ENCODE results near the gene TMEM107.

Gene TMEM107

GRCh38 chr17:8138672-8139371 is 37.4 kb downstream of the TMEM107 start:
- DNase-seq (ENCODE audit: low read depth in 2 of 3, low spot score in 2 of 3) = peak in 2 of 3 experiments; percentile 95 to 100

GRCh38 chr17:8138374-8138671 is 37.9 kb downstream of the TMEM107 start:
- DNase-seq (ENCODE audit: low read depth in 2 of 3, low spot score in 2 of 3) = no peak

- no peak for DNase-seq (ENCODE audit: low read depth in 2 of 3, low spot score in 2 of 3)
Measured at GRCh38 chr17:8137645-8138373, 38.4 kb downstream of the TMEM107 start.

- DNase-seq (ENCODE audit: low read depth in 2 of 3, low spot score in 2 of 3) = no peak
Measured at GRCh38 chr17:8133941-8134340, 42.2 kb downstream of the TMEM107 start.

GRCh38 chr17:8133399-8133798 is 42.8 kb downstream of the TMEM107 start:
- DNase-seq (ENCODE audit: low read depth in 2 of 3, low spot score in 2 of 3) = no peak

GRCh38 chr17:8131844-8132441 is 44.2 kb downstream of the TMEM107 start:
- DNase-seq (ENCODE audit: low read depth in 2 of 3, low spot score in 2 of 3) = no peak

- DNase-seq (ENCODE audit: low read depth in 2 of 3, low spot score in 2 of 3) = no peak
Measured at GRCh38 chr17:8128125-8128784, 47.9 kb downstream of the TMEM107 start.

- peak in 1 of 3 experiments; percentile 40 for DNase-seq (ENCODE audit: low read depth in 2 of 3, low spot score in 2 of 3)
Measured at GRCh38 chr17:8126491-8127066, 49.6 kb downstream of the TMEM107 start.

- DNase-seq (ENCODE audit: low read depth in 2 of 3, low spot score in 2 of 3) = peak in 1 of 3 experiments; percentile 32
Measured at GRCh38 chr17:8125947-8126490, 50.2 kb downstream of the TMEM107 start.

GRCh38 chr17:8125154-8125946 is 50.8 kb downstream of the TMEM107 start:
- peak; percentile 82 to 100 (median 100) for DNase-seq (ENCODE audit: low read depth in 2 of 3, low spot score in 2 of 3)

- DNase-seq (ENCODE audit: low read depth in 2 of 3, low spot score in 2 of 3) = no peak
Measured at GRCh38 chr17:8124350-8125153, 51.6 kb downstream of the TMEM107 start.

GRCh38 chr17:8123695-8124349 is 52.4 kb downstream of the TMEM107 start, which contains the start of gene HES7:
Gene HES7 (minus strand): TSS chr17:8124106. CDS start chr17:8124084, 22 bp downstream.
- no peak for DNase-seq (ENCODE audit: low read depth in 2 of 3, low spot score in 2 of 3)

- DNase-seq (ENCODE audit: low read depth in 2 of 3, low spot score in 2 of 3) = no peak
Measured at GRCh38 chr17:8122924-8123694, 53.1 kb downstream of the TMEM107 start.
